Osteoblast (primary cell): ENCODE data around the gene COL13A1. TPM values are rescaled to one million over a fixed set of nuclear protein-coding genes. Genes with fewer than 3 reads are reported as not detected.

Source experiments
- DNase-seq: peaks from one replicate; pipeline ENCODE4 v3.0.0; 2011; ENCODE audit warnings: low spot score, mixed read lengths; ENCODE audit not compliant: insufficient read length; ENCODE audit errors: missing footprints
- H2AFZ ChIP-seq: 2 replicates; pipeline ENCODE4 v1.6.0; 2011; ENCODE audit warnings: mild to moderate bottlenecking, low read length
- H3K27ac ChIP-seq: 2 replicates; pipeline ENCODE4 v1.5.1; 2011; ENCODE audit warnings: mild to moderate bottlenecking, low read depth, low read length, moderate library complexity
- H3K27me3 ChIP-seq: 2 replicates; pipeline ENCODE4 v1.6.0; 2012; ENCODE audit warnings: mild to moderate bottlenecking, control low read depth, inconsistent platforms, low read length, moderate library complexity; ENCODE audit not compliant: insufficient read depth
- H3K36me3 ChIP-seq: 2 replicates; pipeline ENCODE4 v1.5.1; 2011; ENCODE audit warnings: mild to moderate bottlenecking, low read length, control low read depth, moderate library complexity; ENCODE audit not compliant: insufficient read depth
- H3K4me1 ChIP-seq: 2 replicates; pipeline ENCODE4 v1.5.1; 2011; ENCODE audit warnings: mild to moderate bottlenecking, low read length, control low read depth, moderate library complexity; ENCODE audit not compliant: insufficient read depth
- H3K4me2 ChIP-seq: 2 replicates; pipeline ENCODE4 v1.6.0; 2011; ENCODE audit warnings: mild to moderate bottlenecking, low read length; ENCODE audit not compliant: insufficient read depth
- H3K4me3 ChIP-seq: fragments of 200-600 bp; sonication (generic); 3 replicates; pipeline ENCODE4 v1.5.1; 2012; ENCODE audit warnings: mild to moderate bottlenecking, low read length, inconsistent platforms; ENCODE audit not compliant: insufficient read depth
- H3K79me2 ChIP-seq: 2 replicates; pipeline ENCODE4 v1.6.0; 2012; ENCODE audit warnings: mild to moderate bottlenecking, low read length, control low read depth, inconsistent platforms; ENCODE audit not compliant: insufficient read depth
- H3K9me3 ChIP-seq: 2 replicates; pipeline ENCODE4 v1.5.1; 2011; ENCODE audit warnings: low read depth, low read length, control low read depth
- H4K20me1 ChIP-seq: 2 replicates; pipeline ENCODE4 v1.6.0; 2012; ENCODE audit warnings: mild to moderate bottlenecking, low read length, control low read depth; ENCODE audit not compliant: insufficient read depth
- CTCF ChIP-seq: IDR thresholded peaks from 2 replicates; pipeline ENCODE4 v1.5.1; 2011; ENCODE audit warnings: mild to moderate bottlenecking, low read depth, low read length, moderate library complexity; ENCODE audit errors: extremely low read depth
- total RNA-seq: library from RNA; depleted of rRNA; stranded (reverse); fragments of >200 nt; gene quantifications from 2 replicates; pipeline ENCODE4 v1.2.3, GENCODE V29; 2012

The COL13A1 gene
- total RNA-seq, 1 donor, result 1.1 TPM

DNA sequence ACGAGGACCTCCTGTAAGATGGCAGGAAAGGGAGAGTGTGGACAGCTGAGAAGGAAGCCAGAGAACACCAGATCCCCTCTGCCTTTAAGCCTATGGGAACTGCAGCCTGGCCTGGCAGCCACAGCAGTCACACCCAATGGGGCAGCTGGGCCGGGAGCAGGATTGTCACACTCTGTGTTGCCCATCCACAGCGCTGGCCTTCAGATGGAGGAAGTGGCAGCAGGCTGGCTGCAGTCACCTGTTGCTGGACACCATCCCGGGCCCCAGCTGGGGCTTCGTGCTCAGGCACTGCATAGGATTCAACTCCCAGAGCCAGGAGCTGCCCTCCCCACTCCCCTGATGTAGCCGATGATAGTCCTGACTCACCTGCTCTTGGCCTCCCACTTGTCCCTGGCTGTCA is 114.4 kb downstream of the COL13A1 start:
- Histone ChIP-seq H3K4me2 (no peak overlapping the region), H3K27ac (no peak overlapping the region), H2AFZ (no peak overlapping the region), H3K36me3 (no peaks in the 10 kb centered on the region), H4K20me1 (no peaks in the 10 kb centered on the region), H3K79me2 (no peaks in the 10 kb centered on the region), H3K27me3 (no peaks in the 10 kb centered on the region), H3K9me3 (no peaks in the 10 kb centered on the region), H3K4me3 (no peak overlapping the region), H3K4me1 (no peaks in the 10 kb centered on the region)
- no peak for TF ChIP-seq CTCF
- DNase-seq, result no peak

- no peak for TF ChIP-seq CTCF
Observed at GRCh38 chr10:69918036-69918435, 116.3 kb downstream of the COL13A1 start.

DNA sequence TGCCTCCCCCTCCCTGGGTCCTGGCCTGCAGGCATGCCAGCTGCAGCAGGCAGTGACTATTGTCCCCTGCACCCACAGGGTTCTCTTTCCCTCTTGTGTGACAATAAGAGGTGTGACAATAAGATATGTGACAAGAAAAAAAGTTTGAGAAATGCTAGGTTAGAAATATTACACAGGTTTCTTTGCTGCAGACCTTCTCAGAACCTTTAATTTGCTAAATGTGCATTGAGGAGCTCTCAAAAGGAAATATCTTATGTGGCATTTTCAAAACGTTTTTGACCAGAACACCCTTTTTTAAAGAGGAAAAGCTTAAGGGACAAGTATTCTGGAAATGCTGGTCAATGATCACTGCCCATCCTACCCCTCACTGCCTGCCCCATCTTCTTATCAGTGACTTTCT is 117.5 kb downstream of the COL13A1 start:
- Histone ChIP-seq H3K4me3 (no peak overlapping the region), H3K79me2 (no peaks in the 10 kb centered on the region), H3K4me2 (no peak overlapping the region), H2AFZ (no peak overlapping the region), H4K20me1 (no peaks in the 10 kb centered on the region), H3K9me3 (no peaks in the 10 kb centered on the region), H3K27ac (no peak overlapping the region), H3K4me1 (no peaks in the 10 kb centered on the region), H3K27me3 (no peaks in the 10 kb centered on the region), H3K36me3 (no peaks in the 10 kb centered on the region)
- no peak for TF ChIP-seq CTCF
- no peak for DNase-seq

More at GRCh38 chr10:69918036-69918435, 116.3 kb downstream of the COL13A1 start:
- Histone ChIP-seq H3K9me3 (no peaks in the 10 kb centered on the region), H3K4me1 (no peaks in the 10 kb centered on the region), H3K4me3 (no peak overlapping the region), H3K36me3 (no peaks in the 10 kb centered on the region), H2AFZ (no peak overlapping the region), H3K79me2 (no peaks in the 10 kb centered on the region), H3K27ac (no peak overlapping the region), H4K20me1 (no peaks in the 10 kb centered on the region), H3K27me3 (no peaks in the 10 kb centered on the region), H3K4me2 (no peak overlapping the region)
- DNase-seq, result no peak

DNA sequence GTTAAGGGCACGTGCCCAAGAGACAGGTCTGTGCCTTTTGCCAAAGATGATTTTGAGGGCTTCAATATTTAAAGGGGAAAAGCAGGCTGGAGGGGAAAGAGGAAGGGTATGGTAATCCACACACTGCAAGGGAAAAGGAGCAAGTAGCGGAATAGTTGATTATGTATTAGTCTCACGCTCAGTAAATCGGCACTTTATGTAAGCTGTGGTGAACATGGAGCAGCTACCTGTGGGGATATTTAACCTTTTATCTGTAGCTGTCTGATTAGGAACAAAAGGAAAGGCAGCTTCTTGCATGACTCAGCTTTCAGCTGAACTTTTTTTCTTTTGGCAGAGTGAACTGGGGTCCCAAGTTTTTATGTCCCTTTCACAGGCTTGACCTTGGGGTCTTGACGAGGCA is 123.4 kb downstream of the COL13A1 start:
- H3K27ac ChIP-seq, result no peak overlapping the region

More for the DNA sequence above, 123.4 kb downstream of the COL13A1 start:
- no peaks in the 10 kb centered on the region for H3K4me1 ChIP-seq
- H3K27me3 ChIP-seq, result no peaks in the 10 kb centered on the region
- TF ChIP-seq CTCF, result no peak
- H3K4me3 ChIP-seq, result no peak overlapping the region
- no peaks in the 10 kb centered on the region for H4K20me1 ChIP-seq
- no peaks in the 10 kb centered on the region for H3K9me3 ChIP-seq
- no peak for DNase-seq
- H3K4me2 ChIP-seq, result no peak overlapping the region
- H3K36me3 ChIP-seq, result no peaks in the 10 kb centered on the region
- no peaks in the 10 kb centered on the region for H3K79me2 ChIP-seq
- H2AFZ ChIP-seq, result no peak overlapping the region
